Activated CD8-positive, alpha-beta memory T cell treated with anti-CD3 and anti-CD28 coated beads for 48 hours (primary cell): ENCODE results near the gene GLRX2.
A peak's percentile ranks its signal among the peaks of the same experiment; 100 is the strongest.
"Not testable (repeated sequence)": the region's sequence is repeated elsewhere in the genome, so short reads cannot be mapped to it uniquely, and the experiment has no call there.

ENCODE experiments used
- DNase-seq, 3 experiments: peaks; one replicate each; pipeline ENCODE4 v3.0.0-alpha.2; 2020; ENCODE audit warnings: low read depth in 2 of 3, low spot score in 2 of 3

Gene GLRX2

DNA sequence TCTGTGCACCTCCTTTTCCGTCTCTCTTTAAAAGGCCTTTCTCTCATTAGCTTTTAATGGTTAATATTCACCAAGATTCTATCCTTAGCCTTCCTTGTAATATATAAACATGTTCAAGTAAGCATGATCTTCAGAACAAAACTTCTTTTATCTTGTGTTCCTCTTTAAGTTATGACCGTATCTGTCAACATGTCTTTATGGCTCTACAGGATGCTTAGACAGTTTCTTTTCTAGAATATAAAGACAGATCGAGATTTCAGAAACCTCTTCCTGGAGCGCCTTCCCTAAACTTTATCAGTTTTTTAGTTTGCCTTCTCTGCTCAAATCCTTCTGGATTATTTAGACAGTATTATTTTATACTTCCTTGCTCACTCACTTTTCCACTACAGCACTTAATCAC, 38.6 kb downstream of the GLRX2 start:
- DNase-seq, result no peak

DNA sequence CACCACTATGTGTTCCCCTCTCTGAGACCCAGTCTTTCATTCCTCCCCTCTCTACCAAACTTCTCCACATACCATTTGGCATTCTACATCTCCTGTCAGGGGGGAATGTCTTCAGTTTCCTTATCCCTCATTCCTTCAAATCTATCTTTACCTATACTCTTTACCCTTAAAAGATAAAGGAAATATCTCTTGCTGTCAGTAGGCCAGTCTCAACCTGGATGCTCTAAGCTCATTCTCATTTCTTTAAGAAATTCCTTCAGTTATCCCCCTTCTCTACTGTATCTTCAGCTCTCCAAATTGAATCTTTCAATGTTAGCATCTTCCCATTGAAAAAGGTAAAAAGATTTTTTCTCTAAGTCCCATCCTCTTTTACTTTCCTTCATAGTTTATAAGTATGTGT, 39.3 kb downstream of the GLRX2 start:
- no peak for DNase-seq

DNA sequence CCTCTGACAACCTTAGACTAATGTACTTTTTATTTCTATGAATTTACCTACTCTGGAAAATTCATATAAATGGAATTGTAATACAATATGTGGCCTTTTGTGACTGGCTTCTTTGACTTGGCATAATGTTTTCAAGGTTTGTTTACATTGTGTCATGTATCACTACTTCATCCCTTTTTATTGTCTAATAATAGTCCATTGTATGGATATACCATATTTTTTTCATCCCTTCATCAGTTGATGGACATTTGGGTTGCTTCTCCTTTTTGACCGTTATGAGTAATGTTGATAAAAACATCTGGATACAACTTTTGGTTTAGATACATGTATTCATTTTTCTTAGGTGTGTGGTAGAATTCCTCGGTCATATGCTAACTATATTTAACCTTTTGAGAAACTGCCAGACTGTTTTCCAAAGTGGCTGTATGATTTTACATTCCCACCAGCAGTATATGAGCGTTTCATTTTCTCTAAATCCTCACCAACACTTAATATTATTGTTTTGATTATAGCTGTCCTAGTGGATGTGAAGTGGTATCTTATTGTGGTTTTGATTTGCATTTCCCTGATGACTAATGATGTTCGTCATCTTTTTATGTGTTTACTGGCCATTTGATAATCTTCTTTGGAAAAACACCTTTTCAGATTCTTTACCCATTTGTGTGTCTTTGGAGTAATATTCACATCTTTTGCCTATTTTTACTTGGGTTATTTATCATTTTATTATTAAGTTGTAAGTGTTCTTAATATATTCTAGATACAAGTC, 42.3 kb downstream of the GLRX2 start:
- no peak for DNase-seq

DNA sequence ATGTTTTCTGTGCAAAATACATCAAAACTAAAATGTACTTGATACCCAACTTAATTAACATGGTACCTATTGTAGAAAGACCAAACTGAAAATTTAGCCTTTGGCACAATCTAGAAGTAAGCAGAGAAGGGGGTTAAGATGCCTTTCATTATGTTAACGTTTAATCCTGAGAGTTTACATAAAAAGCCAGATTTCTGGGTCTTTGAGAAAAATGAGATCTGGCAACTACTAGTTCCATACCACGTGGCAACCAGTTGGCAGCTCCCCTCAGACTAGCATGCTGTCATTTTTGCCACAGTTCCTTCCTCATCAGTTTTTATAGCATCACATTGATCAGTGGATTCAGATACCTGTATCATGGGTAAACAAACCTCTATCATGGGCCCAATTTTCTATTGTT, 44.3 kb downstream of the GLRX2 start:
- no peak for DNase-seq

DNA sequence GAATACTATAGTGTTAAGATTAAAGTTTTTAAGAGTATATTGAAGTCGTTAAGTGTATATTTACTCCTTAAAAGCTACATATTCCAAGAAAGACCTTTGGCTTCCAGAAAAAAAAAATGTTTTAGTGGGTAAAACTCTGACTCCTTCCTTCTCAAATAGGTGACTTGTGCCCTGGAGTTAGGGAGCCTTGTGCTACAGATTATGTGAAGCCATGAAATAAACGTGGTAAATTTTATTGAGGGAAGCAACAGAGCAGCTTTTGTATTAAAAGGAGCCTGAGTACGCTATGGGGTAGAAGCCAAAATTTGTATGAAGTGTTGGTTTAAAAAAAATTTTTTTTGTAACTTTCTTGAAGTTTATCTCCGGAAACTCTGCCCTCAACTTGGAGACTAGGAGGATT, 44.8 kb downstream of the GLRX2 start:
- DNase-seq, result no peak

DNA sequence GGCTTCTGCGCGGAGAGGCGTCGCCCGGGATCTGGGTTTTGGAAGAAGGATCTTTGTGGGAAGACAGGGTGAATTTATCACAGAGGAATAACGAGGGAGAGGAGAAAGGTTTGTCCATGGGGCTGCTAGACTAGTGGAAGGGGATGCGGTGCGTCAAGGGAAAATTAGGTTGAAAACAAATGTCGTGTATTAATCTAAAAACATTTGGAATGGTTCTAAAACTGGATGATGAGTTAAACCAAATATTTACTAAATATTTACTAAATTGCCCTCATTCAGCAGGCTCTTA, 45.2 kb downstream of the GLRX2 start:
- DNase-seq, result no peak

DNA sequence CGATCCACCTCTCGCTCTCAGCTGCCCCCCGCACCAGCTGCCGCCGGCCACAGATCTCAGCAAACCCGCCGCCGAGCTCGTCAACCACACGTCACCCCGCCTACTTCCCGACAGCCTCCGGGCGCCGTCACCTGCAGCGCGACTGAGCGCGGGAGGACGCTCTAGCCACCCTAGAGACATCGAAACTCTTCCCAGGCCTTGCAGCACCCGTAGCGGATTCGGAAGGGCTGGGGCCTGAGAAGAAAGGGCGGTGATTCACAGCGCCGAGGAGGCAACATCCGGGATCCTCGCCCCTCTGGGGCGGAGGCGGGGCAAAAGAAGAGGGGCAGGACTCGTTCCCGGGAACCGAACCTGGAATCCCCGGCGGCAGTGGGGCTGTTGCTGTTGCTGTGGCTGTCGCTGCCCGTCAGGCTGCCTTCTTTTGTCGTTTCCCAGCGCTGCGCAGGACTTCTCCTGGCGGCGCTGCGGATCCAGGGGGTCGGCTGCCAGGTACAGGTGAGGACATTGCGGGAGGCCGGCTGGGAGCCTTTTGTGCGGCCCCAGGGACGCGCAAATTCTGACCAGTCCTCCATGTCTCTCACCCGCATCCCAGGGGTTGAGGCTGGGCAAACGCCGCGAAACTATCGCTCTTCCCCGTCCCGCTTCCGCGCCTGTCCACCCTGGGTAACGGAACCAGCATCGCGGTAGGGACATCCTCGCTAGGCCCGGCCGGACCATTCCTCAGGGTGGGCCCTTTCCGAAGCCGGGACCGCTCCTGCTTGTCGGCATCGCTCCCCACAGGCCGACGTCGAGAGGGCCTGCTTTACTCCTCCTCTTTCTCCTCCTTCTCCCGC, 45.7 kb downstream of the GLRX2 start, which contains the start of the genes RO60 and UCHL5:
Gene RO60, plus strand, starts transcription at position 331 of the 833 bp plus-strand sequence. CDS start 9,443 bp downstream, outside the sequence.
Gene UCHL5, minus strand, starts transcription at position 79 of the 833 bp plus-strand sequence. CDS start 100 bp downstream, outside the sequence.
- DNase-seq, result peak; percentile 75 to 93 (median 87)

DNA sequence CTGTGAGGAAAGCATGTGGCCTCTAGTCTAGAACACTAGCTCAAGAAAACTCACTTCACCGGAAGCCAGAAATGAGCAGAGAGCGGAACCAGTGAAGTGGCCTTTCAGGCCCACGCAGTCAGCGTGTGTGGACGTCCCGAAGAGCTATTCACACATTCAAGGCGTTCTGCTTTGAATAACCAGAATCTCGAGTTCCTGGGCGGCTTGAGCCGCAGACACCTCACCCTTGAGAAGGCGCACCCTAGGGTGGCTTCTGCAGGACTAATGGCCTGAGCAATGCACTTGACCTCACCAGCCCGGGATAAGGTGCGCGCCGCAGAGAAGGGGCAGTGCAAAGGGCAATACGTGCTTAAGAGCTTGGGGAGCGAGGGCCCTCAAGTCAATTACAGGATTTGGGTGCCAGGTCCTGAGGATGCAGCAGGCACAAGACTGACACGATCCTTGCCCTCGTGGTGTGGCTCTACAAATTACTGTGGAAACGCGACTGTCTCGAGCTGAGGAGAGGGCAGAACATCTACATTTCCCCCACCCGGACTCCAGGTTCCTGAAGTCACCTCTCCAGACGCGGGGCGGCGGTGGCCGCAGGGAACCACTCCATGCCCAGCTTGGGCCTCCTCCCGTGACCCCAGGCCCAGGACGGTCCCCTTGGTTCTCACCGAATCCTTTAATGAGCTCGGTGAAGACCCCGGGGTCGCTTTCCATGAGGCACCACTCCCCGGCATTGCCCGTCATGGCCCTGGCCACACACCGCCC, 46.5 kb downstream of the GLRX2 start:
- DNase-seq, result peak; percentile 34 to 52 (median 38)

DNA sequence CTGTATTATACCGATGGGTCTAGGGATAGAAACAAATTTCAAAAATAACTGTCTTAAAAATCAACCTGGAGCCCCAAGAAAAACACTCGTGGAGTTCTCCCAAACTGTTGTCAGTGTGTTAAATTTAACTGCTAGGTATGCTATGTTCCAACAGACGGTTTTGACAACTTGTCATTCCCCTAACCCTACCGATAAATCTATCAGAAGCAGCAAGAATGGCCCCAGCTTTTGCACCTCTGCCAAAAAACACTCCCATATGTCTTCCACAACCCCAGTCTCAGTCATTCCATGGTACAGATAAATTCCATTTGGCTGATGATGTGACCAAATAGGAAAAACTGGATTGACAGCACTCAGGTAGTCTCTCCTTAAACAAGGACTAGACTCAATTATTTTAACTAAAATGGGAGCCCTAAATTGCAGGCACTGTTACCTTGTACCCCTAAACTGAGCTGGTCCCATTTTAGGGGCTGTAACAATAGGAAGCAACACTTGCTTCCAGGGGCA, 51.0 kb downstream of the GLRX2 start:
- DNase-seq, result no peak

DNA sequence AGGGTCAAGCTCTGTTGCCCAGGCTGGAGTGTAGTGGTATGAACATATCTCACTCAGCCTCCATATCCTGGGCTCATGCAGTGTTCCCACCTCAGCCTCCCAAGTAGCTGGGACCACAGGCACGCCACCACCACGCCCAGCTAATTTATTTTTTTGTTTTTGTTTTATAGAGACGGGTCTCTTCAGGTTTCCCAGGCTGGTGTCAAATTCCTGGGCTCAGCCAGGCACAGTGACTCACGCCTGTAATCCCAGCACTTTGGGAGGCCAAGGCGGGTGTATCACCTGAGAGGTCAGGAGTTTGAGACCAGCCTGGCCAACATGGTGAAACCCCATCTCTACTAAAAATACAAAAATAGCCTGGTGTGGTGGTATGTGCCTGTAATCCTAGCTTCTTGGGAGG, 56.3 kb downstream of the GLRX2 start:
- DNase-seq, result not testable (repeated sequence)
